ENCODE data around the gene MDM2. TPM values are rescaled to one million over a fixed set of nuclear protein-coding genes. Genes with fewer than 3 reads are reported as not detected.

The MDM2 gene
- total and polyA plus RNA-seq, 10 of the 15 experiments (the other 5 are each of a cell fraction or from before 2014, with no cell fraction given): 48.2 to 174 (median 85.0) TPM

DNA sequence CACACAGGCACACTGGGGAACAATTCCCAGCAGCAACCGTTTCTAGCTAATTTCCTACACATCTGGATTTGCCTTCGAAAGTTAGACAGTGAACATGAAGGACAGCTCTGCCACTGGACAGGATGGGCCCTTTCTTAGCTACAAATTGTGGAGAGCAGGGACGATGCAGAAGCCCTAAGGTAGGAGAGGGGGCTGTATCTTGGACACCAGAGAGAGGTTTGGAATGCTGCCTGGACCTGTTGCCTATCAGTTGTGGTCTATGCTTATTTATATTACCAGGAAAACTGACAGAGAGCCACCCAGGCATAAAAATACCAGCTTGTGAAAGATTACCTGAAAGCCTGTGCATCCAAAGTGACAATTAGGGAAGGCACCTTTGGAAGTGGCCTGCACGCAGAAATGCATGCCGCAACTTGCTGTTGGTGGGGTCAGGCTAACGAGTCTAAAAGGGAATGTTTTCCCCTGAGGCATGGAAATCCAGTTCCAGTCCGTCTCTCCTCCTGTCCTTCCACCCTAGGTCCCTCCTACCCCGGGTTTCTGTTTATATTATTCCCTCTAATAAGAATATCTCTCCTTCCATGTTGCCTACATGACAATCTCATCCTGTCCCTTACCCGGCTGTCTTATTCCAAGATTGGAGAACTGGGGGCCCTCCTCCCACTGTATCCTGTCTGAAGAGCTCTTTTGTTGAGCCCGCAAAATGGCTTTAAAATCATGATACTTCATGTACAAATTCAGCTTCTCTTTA lies 60.2 kb downstream of the MDM2 start:
- no peaks in the 10 kb centered on the region for H3K4me1 ChIP-seq (ENCODE audit: control insufficient read depth, insufficient read depth, low read length)
- ChIA-PET RAD21 (ENCODE audit: unreplicated experiment) (interaction anchor here (0.6 to 1.0 kb wide), 2 partner anchors 15 to 32 kb away, joined by 3 read pairs; no protein-coding TSS in a partner anchor), CTCF (interaction anchor here (0.5 to 4.1 kb wide), 7 partner anchors 11 to 321 kb away, joined by 3 to 23 read pairs (median 4); no protein-coding TSS in a partner anchor), SMC1A (ENCODE audit: uncharacterized antibody, unreplicated experiment) (interaction anchor here (0.7 to 1.7 kb wide), 4 partner anchors 201 to 385 kb away, joined by 3 to 8 read pairs (median 4); no protein-coding TSS in a partner anchor), POLR2A (no interaction called here)
- H3K27me3 ChIP-seq (replicated peaks in 1 of 2; ENCODE audit: control insufficient read depth in 2 of 2, insufficient read depth in 2 of 2, low read length in 1 of 2): no peaks in the 10 kb centered on the region
- H4K20me1 ChIP-seq (ENCODE audit: control insufficient read depth, insufficient read depth): no peaks in the 10 kb centered on the region
- in situ Hi-C loops (cut with MboI): no loop called here
- no peak overlapping the region for H3K27ac ChIP-seq (ENCODE audit: control insufficient read depth, insufficient read depth)
- H3K9me3 ChIP-seq (replicated peaks; ENCODE audit: control insufficient read depth, insufficient read depth, low read length): no peaks in the 10 kb centered on the region
- DNase-seq (ENCODE audit: low read depth, low spot score): no peak
- no peak overlapping the region for H3K4me2 ChIP-seq (ENCODE audit: control insufficient read depth, insufficient read depth)
- no peak overlapping the region for H2AFZ ChIP-seq (ENCODE audit: control insufficient read depth, low read depth, low read length)
- intact Hi-C loops (cut with micrococcal nuclease; ENCODE audit: unreplicated experiment): loop anchor here (10.0 kb wide), 1 partner anchor 387 kb away; no protein-coding TSS in a partner anchor
- H3K36me3 ChIP-seq (ENCODE audit: control insufficient read depth in 2 of 2, insufficient read depth in 2 of 2, low read length in 1 of 2): no peaks in the 10 kb centered on the region
- H3K9ac ChIP-seq (ENCODE audit: control insufficient read depth, insufficient read depth, low read length): no peak overlapping the region
- FAIRE-seq: no peak
- no peaks in the 10 kb centered on the region for H3K79me2 ChIP-seq (ENCODE audit: control insufficient read depth, insufficient read depth, low read length)
- no TSS peak for BruUV-seq (replicated peaks)
- ATAC-seq: no peak
- H3K4me3 ChIP-seq: no peak overlapping the region
- WGBS (ENCODE audit: insufficient coverage, insufficient replicate concordance, low lambda C conversion rate, missing lambda C conversion rate): 39% methylated on average over 10 of the region's 10 CpGs
- TF ChIP-seq, protein P1, sequence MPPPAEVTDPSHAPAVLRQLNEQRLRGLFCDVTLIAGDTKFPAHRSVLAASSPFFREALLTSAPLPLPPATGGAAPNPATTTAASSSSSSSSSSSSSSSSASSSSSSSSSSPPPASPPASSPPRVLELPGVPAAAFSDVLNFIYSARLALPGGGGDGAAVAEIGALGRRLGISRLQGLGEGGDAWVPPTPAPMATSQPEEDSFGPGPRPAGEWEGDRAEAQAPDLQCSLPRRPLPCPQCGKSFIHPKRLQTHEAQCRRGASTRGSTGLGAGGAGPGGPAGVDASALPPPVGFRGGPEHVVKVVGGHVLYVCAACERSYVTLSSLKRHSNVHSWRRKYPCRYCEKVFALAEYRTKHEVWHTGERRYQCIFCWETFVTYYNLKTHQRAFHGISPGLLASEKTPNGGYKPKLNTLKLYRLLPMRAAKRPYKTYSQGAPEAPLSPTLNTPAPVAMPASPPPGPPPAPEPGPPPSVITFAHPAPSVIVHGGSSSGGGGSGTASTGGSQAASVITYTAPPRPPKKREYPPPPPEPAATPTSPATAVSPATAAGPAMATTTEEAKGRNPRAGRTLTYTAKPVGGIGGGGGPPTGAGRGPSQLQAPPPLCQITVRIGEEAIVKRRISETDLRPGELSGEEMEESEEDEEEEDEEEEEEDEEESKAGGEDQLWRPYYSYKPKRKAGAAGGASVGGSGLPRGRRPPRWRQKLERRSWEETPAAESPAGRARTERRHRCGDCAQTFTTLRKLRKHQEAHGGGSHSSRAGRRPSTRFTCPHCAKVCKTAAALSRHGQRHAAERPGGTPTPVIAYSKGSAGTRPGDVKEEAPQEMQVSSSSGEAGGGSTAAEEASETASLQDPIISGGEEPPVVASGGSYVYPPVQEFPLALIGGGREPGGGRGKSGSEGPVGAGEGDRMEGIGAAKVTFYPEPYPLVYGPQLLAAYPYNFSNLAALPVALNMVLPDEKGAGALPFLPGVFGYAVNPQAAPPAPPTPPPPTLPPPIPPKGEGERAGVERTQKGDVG (CRISPR knock-in tag; IDR thresholded peaks at IDR 0.05): no peak
- TF ChIP-seq NBN (IDR thresholded peaks at IDR 0.05): no peak
- TF ChIP-seq JUNB (IDR thresholded peaks at IDR 0.05): no peak
- no peak for TF ChIP-seq IKZF1 (conservative IDR thresholded peaks at IDR 0.05)
- TF ChIP-seq, protein P2, sequence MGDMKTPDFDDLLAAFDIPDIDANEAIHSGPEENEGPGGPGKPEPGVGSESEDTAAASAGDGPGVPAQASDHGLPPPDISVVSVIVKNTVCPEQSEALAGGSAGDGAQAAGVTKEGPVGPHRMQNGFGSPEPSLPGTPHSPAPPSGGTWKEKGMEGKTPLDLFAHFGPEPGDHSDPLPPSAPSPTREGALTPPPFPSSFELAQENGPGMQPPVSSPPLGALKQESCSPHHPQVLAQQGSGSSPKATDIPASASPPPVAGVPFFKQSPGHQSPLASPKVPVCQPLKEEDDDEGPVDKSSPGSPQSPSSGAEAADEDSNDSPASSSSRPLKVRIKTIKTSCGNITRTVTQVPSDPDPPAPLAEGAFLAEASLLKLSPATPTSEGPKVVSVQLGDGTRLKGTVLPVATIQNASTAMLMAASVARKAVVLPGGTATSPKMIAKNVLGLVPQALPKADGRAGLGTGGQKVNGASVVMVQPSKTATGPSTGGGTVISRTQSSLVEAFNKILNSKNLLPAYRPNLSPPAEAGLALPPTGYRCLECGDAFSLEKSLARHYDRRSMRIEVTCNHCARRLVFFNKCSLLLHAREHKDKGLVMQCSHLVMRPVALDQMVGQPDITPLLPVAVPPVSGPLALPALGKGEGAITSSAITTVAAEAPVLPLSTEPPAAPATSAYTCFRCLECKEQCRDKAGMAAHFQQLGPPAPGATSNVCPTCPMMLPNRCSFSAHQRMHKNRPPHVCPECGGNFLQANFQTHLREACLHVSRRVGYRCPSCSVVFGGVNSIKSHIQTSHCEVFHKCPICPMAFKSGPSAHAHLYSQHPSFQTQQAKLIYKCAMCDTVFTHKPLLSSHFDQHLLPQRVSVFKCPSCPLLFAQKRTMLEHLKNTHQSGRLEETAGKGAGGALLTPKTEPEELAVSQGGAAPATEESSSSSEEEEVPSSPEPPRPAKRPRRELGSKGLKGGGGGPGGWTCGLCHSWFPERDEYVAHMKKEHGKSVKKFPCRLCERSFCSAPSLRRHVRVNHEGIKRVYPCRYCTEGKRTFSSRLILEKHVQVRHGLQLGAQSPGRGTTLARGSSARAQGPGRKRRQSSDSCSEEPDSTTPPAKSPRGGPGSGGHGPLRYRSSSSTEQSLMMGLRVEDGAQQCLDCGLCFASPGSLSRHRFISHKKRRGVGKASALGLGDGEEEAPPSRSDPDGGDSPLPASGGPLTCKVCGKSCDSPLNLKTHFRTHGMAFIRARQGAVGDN (IDR thresholded peaks at IDR 0.05): no peak
- no peak for TF ChIP-seq ATF7 (IDR thresholded peaks at IDR 0.05; ENCODE audit: low read depth)
- TF ChIP-seq NFYA (IDR thresholded peaks at IDR 0.05; ENCODE audit: borderline replicate concordance, low read depth, low read length): no peak
- TF ChIP-seq POLR2AphosphoS5 (IDR thresholded peaks at IDR 0.05; ENCODE audit: low read length): no peak
- TF ChIP-seq, protein P3, sequence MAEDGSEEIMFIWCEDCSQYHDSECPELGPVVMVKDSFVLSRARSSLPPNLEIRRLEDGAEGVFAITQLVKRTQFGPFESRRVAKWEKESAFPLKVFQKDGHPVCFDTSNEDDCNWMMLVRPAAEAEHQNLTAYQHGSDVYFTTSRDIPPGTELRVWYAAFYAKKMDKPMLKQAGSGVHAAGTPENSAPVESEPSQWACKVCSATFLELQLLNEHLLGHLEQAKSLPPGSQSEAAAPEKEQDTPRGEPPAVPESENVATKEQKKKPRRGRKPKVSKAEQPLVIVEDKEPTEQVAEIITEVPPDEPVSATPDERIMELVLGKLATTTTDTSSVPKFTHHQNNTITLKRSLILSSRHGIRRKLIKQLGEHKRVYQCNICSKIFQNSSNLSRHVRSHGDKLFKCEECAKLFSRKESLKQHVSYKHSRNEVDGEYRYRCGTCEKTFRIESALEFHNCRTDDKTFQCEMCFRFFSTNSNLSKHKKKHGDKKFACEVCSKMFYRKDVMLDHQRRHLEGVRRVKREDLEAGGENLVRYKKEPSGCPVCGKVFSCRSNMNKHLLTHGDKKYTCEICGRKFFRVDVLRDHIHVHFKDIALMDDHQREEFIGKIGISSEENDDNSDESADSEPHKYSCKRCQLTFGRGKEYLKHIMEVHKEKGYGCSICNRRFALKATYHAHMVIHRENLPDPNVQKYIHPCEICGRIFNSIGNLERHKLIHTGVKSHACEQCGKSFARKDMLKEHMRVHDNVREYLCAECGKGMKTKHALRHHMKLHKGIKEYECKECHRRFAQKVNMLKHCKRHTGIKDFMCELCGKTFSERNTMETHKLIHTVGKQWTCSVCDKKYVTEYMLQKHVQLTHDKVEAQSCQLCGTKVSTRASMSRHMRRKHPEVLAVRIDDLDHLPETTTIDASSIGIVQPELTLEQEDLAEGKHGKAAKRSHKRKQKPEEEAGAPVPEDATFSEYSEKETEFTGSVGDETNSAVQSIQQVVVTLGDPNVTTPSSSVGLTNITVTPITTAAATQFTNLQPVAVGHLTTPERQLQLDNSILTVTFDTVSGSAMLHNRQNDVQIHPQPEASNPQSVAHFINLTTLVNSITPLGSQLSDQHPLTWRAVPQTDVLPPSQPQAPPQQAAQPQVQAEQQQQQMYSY (CRISPR knock-in tag; IDR thresholded peaks at IDR 0.05): no peak
- TF ChIP-seq BHLHE40 (IDR thresholded peaks at IDR 0.05; ENCODE audit: borderline replicate concordance in 1 of 2, low read depth in 2 of 2, low read length in 1 of 2): no peak

All from GM12878 (cell line).